Ovary (tissue), 9 donors: ENCODE measurements around the gene DSC2. TPM values are rescaled to one million over a fixed set of nuclear protein-coding genes. Genes with fewer than 3 reads are reported as not detected.

Experiments
- DNase-seq, 5 donors: peaks; one replicate each; pipeline ENCODE4 v3.0.0-alpha.2; 2019 to 2020
- H3K27ac ChIP-seq, 2 donors: fragments of 200-600 bp; one replicate each; pipeline versions ENCODE4 v1.5.1 to v1.8.0; 2019 to 2022
- H3K27me3 ChIP-seq: fragments of 200-600 bp; one replicate; pipeline ENCODE4 v1.8.0; 2022
- H3K36me3 ChIP-seq: fragments of 200-600 bp; sonication (generic); one replicate; pipeline ENCODE4 v1.5.1; 2019
- H3K4me1 ChIP-seq: one replicate; pipeline ENCODE4 v1.8.1; 2013; ENCODE audit warnings: mild to moderate bottlenecking, moderate library complexity; ENCODE audit not compliant: insufficient read depth
- H3K4me3 ChIP-seq: fragments of 200-600 bp; sonication (generic); one replicate; pipeline ENCODE4 v1.5.1; 2017
- H3K9me3 ChIP-seq, 2 donors: fragments of 200-600 bp in 1 of 2; sonication (generic) in 1 of 2; one replicate each; pipeline versions ENCODE4 v1.5.1 to v1.8.1; 2013 to 2019; ENCODE audit warnings: mild to moderate bottlenecking in 1 of 2, moderate library complexity in 1 of 2
- EP300 ChIP-seq: sonication (generic); formaldehyde crosslinking; IDR thresholded peaks from one replicate; pipeline ENCODE4 v1.6.1; 2017; ENCODE audit warnings: antibody characterized with exemption
- POLR2A ChIP-seq: fragments of 450-650 bp; IDR thresholded peaks from one replicate; pipeline ENCODE4 v1.6.1; 2017; ENCODE audit warnings: antibody characterized with exemption, mild to moderate bottlenecking, moderate library complexity
- WGBS, 3 donors: extraction: QIAGEN DNeasy Blood & Tissue Kit in 1 of 3; methylation state at CpG; one replicate each; pipeline versions ENCODE4 v1.1.5 to v1.1.7; 2013 to 2017; 5-methylcytosine and 5-hydroxymethylcytosine counted together
- intact Hi-C, 4 donors: fragments of 100-400 bp; cut with DNase I; formaldehyde crosslinking; loops; one replicate each; pipeline versions ENCODE4 v1.11.0 to v1.15.1; 2022 to 2023
- polyA plus RNA-seq, 2 donors: library from polyadenylated mRNA; stranded (reverse); fragments of 200-250 nt in 1 of 2; fragments of 350-450 nt in 1 of 2; fragmentation: Illumina TruSeq in 1 of 2; extraction: RNeasy Lipid Tissue Mini Kit (QIAGEN cat#74804) in 1 of 2; gene quantifications; one replicate each; pipeline ENCODE4 v1.2.3, GENCODE V29; 2013 to 2014
- total RNA-seq, 7 donors: library from RNA; depleted of rRNA in 2 of 7; stranded (reverse); fragments of >200 nt in 2 of 7; fragmentation: NEBNext Ultra II Directional in 3 of 7; extraction: Animal tissue kit (Norgen Biotek cat#: 25700) in 3 of 7; gene quantifications; one replicate each; pipeline versions ENCODE4 v1.1.0 to v1.2.4, GENCODE V29; 2016 to 2023
- TF ChIP-seq, protein P1 (sequence below), 3 donors: fragments of 450-650 bp in 2 of 3; fragments of 200-600 bp in 1 of 3; IDR thresholded peaks; one replicate each; pipeline versions ENCODE4 v1.5.1 to v1.8.0; 2016 to 2022; ENCODE audit warnings: antibody characterized with exemption in 3 of 3, mild to moderate bottlenecking in 1 of 3
- donor health status: DM: no; HTN: no; CAD: no; lungs with moderate emphysema.
- donor health status: DM: no; HTN: no; CAD: no.
- donor health status: Bipolar disorder and iron deficiency.
- donor health status: DM: yes; HTN: yes; CAD: no.
- donor health status: DM: no; HTN: no; CAD: no.
- donor health status: DM: yes; HTN: yes; CAD: no.

The DSC2 gene
- total and polyA plus RNA-seq, 9 donors: 0.73 to 12.6 (median 2.5) TPM

GRCh38 chr18:31057917-31058316 is 44.3 kb downstream of the DSC2 start:
- TF ChIP-seq EP300: no peak
- Histone ChIP-seq H3K4me1 (no peaks in the 10 kb centered on the region), H3K36me3 (no peaks in the 10 kb centered on the region), H3K9me3 (no peaks in the 10 kb centered on the region), H3K27me3 (no peaks in the 10 kb centered on the region), H3K4me3 (no peak overlapping the region), H3K27ac (no peak overlapping the region)
- intact Hi-C loops: no loop called here
- DNase-seq: no peak
- 83 to 91% (median 89%) methylated on average over 4 of the region's 4 CpGs for WGBS, 3 donors

GRCh38 chr18:31057051-31057450 is 45.2 kb downstream of the DSC2 start:
- intact Hi-C loops: no loop called here
- TF ChIP-seq POLR2A (no peak), EP300 (no peak)
- TF ChIP-seq, protein P1, sequence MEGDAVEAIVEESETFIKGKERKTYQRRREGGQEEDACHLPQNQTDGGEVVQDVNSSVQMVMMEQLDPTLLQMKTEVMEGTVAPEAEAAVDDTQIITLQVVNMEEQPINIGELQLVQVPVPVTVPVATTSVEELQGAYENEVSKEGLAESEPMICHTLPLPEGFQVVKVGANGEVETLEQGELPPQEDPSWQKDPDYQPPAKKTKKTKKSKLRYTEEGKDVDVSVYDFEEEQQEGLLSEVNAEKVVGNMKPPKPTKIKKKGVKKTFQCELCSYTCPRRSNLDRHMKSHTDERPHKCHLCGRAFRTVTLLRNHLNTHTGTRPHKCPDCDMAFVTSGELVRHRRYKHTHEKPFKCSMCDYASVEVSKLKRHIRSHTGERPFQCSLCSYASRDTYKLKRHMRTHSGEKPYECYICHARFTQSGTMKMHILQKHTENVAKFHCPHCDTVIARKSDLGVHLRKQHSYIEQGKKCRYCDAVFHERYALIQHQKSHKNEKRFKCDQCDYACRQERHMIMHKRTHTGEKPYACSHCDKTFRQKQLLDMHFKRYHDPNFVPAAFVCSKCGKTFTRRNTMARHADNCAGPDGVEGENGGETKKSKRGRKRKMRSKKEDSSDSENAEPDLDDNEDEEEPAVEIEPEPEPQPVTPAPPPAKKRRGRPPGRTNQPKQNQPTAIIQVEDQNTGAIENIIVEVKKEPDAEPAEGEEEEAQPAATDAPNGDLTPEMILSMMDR (IDR thresholded peaks at IDR 0.05): no peak

GRCh38 chr18:31056296-31056695 is 45.9 kb downstream of the DSC2 start:
- TF ChIP-seq, protein P1 (IDR thresholded peaks at IDR 0.05): no peak
- no peak for TF ChIP-seq EP300
- TF ChIP-seq POLR2A: no peak
- intact Hi-C loops: no loop called here

More at GRCh38 chr18:31057051-31057450, 45.2 kb downstream of the DSC2 start:
- Histone ChIP-seq H3K36me3 (no peaks in the 10 kb centered on the region), H3K9me3 (no peaks in the 10 kb centered on the region), H3K27me3 (no peaks in the 10 kb centered on the region), H3K4me1 (no peaks in the 10 kb centered on the region), H3K4me3 (no peak overlapping the region), H3K27ac (no peak overlapping the region)
- 22 to 24% (median 24%) methylated on average over 5 of the region's 5 CpGs for whole genome bisulfite sequencing, 3 donors
- DNase-seq: no peak

GRCh38 chr18:31050635-31051034 is 51.6 kb downstream of the DSC2 start:
- 82 to 86% (median 86%) methylated on average over 3 of the region's 3 CpGs for WGBS, 3 donors
- H3K9me3 ChIP-seq: no peaks in the 10 kb centered on the region
- intact Hi-C loops: no loop called here
- TF ChIP-seq, protein P1 (IDR thresholded peaks at IDR 0.05): no peak
- TF ChIP-seq POLR2A (no peak), EP300 (no peak)
- no peak overlapping the region for H3K4me3 ChIP-seq
- H3K27me3 ChIP-seq: no peaks in the 10 kb centered on the region
- no peaks in the 10 kb centered on the region for H3K36me3 ChIP-seq
- no peak for DNase-seq
- H3K4me1 ChIP-seq: no peaks in the 10 kb centered on the region
- no peak overlapping the region for H3K27ac ChIP-seq

More at GRCh38 chr18:31056296-31056695, 45.9 kb downstream of the DSC2 start:
- Histone ChIP-seq H3K36me3 (no peaks in the 10 kb centered on the region), H3K4me3 (no peak overlapping the region), H3K27ac (no peak overlapping the region), H3K4me1 (no peaks in the 10 kb centered on the region), H3K9me3 (no peaks in the 10 kb centered on the region), H3K27me3 (no peaks in the 10 kb centered on the region)
- no peak for DNase-seq
- WGBS, 3 donors: 83 to 89% (median 83%) methylated on average over 2 of the region's 2 CpGs

DNA sequence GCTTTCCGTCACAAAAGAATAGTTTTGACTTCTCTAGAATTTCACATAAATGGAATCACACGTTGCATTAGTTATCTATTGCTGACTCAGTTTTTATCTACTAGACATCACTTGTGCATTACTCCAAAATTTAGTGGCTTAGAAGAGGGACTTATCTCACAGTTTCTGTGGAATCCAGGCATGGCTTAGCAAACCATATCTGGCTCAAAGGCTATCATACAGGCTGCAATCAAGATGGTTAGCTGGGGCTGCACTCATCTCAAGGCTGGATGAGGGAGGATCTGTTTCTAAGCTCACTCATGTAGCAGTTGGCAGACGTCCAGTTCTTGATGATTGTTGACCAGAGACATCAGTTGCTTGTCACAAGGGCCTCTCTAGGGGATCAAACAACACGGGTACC is 53.0 kb downstream of the DSC2 start:
- no peak overlapping the region for H3K27ac ChIP-seq
- H3K27me3 ChIP-seq: no peaks in the 10 kb centered on the region
- WGBS, 3 donors: 32 to 39% (median 35%) methylated on average over 4 of the region's 4 CpGs
- no peaks in the 10 kb centered on the region for H3K4me1 ChIP-seq
- DNase-seq: no peak
- H3K9me3 ChIP-seq: no peaks in the 10 kb centered on the region
- intact Hi-C loops: loop anchor here in 1 of 4 donors (10.0 kb wide), 1 partner anchor 64 kb away; no protein-coding TSS in a partner anchor
- no peak overlapping the region for H3K4me3 ChIP-seq
- TF ChIP-seq EP300 (no peak), POLR2A (no peak)
- TF ChIP-seq, protein P1 (IDR thresholded peaks at IDR 0.05): no peak
- H3K36me3 ChIP-seq: no peaks in the 10 kb centered on the region
